ENCODE data around the gene RAP1B.

Gene RAP1B

DNA sequence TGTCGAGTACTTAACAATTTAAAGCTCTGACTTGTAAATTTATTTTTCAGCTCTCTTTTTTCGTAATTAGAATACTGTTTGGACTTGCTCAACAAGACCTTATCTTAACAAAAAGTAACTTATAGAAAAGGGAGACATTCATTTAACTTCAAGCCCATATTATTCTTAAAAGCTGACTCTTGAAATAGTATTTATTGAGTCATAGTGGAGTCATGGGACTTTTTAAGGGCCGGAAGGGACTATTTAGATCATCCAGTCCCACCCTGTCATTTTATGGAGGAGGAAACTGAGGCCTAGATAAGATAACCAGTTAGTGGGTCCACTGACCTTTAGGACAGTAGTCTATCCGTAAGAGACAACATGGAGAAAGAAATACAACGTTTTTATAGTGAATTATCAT lies 1.5 kb downstream of the RAP1B start:
- DNase-seq: no peak

DNA sequence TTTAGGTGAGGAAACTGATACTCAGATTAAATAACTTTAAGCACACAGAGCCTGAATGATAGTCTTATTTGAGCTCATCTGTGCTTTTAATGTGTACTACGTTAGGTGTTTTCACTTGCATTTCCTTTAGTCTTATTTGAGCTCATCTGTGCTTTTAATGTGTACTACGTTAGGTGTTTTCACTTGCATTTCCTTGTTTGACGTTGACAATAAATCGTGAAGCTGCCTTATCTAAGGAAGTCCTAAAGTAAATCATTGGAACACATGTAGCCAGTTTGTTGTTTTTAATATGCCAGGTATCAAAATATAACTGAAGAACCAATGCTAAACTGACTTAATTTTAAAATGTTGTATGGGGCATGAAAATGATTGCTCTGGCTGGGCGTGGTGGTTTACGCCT lies 2.0 kb downstream of the RAP1B start:
- no peak for DNase-seq

DNA sequence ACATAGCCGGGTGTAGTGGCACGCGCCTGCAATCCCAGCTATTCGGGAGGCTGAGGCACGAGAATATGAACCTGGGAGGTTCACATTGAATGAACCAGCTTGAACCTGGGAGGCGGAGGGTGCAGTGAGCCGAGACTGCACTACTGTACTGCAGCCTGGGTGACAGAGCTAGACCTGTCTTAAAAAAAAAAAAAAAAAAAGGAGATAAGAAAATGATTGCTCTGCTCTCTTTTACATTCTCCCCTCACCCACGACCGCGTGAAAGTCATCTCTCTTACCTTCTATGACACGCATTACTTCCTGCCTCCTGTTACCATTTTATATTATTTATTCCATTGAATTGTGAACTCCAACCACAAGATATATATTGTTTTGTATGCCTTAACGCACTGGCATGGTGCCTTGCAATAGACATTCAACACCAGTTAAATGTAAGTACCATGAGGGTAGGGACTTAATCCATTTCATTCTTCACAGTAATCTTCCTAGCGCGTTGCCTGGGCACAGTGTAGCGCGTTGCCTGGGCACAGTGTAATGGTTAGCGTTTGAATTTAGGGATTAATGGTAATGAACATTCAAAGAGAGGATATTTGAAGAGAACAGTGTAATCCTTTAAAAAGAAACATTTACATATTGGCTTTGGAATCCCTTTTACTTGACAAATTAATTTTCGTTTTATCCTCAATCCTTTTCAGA lies 2.7 kb downstream of the RAP1B start:
- DNase-seq: no peak

DNA sequence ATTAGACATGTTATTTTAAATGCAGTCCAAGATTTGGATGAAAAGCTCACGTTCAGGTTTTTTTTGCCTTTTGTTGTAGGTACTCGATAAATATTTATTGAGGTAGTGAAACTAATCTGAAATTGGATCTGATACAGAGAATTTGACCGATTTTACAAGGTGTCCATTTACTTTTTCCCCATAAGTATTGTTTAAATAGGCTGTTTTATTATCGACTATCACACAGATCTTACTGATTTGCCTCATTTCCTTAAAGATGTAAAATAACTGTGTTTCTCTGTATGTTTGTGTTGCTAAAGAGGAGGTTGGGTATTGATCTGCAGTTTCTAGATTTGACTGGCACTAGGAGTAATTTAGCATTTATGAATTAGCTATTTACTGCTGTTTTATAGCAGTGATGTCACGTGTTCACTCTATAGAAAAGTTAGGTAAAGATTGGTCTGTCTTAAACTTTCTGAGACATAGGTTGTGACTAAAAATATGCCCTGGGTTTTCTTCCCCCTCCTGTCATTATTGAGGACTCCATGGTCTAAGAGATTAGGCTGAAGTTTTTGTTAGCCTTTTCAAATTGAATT lies 3.5 kb downstream of the RAP1B start:
- no peak for DNase-seq

DNA sequence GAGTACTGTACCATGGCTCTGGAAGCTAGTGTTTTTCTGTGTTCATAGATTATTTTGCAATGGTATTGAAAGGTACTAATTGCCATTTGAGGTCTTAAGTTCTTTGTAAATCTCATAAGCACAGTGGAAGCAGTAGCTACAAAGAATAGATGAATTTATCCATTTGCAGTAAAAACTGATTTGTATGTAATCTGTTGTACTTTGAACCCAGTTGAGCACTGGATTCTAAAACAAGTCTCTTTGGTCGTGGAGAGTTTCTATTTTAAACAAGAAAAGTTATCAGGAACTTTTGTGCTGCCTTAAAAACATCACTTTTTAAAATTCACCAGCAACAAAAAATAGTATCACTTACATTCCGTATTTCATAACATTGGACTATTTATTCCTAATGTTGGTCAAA lies 4.1 kb downstream of the RAP1B start:
- DNase-seq: no peak

DNA sequence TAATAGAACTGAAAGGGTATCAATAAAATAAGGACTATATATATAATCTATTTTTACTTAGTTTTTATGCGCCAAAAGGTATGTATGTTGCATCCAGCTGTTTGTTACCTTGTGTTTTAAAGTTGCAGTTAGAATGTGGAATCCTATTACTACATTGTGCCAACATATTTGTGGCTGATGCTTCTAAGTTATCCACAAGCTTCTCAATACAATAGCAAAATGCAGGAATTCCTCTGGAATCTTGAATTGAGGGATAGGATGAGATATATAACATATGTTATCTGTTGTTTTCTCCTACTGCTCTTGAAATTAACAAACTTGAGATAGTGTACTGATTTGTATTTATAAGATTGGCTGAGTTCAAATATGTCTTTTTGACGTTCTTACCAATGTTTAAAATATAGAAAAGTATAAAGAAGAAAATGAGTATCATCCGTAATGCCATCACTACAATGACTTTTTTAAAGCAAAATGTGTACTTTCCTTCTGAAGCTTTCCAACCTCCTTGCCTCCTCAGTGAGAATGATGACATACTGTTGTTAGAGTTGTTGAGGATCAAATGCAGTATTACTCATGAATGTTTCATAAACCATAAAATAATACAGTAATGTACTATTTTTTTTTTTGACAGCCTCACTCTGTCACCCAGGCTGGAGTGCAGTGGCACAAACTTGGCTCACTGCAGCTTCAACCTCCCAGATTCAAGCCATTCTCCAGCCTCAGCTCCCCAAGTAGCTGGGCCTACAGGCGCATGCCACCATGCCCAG lies 6.6 kb downstream of the RAP1B start:
- no peak for DNase-seq

DNA sequence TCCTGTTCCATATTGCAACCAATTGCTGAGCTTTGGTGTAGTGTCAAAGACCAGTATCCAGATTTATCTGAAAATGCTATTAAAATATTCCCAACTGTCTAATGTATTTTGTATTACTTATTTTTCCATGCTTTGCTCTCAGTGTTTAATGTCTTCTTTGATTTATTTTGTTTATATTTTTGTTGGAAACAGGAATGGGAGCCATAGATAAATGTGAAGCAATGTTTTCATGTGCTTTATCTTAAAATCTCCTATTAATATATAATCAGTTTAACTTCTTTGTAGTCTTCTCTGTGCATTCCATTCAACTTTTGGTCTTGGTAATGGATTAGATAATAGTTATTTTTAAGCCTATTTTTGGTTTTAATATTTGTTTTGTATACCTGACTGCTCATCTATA lies 8.8 kb downstream of the RAP1B start:
- no peak for DNase-seq

DNA sequence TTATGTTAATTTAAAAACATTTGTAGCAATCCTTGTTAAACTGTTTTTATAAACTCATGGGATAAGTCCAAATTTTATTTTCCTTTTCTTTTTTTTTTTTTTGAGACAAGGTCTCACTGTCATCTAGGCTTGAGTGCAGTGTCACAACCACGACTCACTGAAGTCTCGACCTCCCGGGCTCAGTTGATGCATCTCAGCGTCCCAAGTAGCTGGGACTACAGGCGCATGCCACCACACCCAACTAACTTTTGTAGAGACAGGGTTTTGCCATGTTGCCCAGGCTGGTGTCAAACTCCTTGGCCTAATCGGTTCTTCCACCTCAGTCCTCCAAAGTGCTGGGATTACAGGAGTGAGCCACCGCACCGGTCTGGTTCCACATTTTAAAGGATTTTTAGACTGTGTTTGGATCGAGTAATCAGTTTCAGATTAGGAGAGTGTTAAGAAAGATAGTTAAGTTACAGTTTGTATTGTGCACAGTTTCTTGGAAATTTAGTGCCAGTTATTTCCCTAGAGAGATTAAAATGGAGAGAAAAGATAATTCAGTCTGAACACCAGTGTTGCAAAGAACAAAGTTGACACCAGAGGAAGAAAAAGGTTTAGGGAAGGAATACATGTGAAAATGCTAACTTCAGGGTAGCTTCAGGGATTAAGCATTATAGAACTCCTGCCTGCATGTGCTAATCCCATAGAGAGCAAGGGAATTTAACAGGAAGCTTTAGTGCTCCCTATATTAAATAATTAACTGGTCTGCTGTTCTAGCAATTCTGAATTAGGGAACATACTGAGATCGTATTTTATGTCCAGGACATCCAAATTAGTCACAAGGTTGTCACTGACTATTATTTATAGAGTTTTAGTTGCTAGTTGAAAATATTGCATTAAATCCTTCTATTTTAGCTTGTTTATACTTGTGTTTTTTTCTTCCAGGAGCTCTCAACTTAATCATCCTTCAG lies 10.1 kb downstream of the RAP1B start:
- no peak for DNase-seq

DNA sequence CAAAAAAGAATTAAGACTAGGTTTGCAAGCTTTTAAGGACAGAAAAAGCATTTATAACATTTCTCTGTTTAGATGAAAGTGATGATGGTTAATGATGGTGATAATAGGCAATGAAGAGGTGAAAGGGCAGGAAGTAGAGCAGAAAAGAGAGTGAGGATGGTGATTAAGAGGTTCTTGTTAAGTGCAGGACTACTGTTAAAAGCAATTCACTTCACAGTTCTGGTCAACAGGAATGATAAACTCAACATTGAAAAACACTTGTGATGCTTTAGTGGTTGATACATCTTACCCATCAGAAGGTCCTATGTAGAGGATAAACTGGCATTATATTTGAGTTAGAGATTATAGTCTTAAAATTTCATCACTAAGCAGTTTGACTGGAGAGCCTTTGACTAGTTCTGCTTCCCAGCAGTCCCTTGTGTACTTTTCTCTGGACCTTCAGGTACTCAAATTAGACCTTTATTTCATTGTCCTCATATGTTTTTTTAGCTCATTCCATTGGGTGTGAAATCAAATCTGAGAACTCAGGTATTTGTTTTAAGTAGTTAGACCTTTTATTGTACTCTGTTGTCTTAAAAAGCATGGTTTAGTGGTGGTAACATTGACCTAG lies 10.9 kb downstream of the RAP1B start:
- no peak for DNase-seq

DNA sequence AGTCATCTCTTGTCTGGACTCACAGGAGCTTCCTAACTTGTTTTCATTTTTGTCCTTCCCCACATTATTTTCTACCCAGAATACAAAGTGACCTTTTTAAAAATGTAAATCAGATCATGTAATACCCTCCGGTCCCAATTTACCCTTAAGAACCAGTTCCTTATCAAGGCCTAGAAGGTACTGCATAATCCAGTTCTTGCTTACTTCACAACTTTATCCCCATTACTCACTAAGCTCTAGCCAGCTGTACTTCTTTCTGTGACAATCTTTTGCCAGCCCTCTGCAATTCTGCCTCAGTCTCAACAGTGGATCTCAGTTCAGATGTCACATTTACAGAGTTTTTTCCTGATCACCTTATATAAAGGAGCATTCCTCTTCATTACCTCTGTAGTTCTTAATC lies 11.6 kb downstream of the RAP1B start:
- DNase-seq: no peak

DNA sequence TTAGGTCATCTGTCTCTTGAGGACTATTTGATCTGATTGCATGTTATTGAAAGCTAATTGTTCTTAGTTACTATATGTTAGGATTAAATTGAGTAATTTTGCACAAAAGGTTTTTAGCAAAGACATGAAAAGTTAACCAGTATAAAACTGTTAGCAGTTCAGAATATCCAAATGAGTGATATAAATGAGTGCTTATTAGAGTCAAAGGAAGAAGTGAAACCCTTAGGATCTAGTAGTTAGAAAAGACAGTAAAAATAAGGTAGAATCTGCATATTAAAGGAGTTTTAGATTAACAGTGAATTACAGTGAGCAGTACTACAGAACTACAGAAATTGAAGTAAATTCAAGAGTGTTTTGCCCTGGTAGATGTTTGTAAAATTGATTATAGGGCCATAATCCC lies 12.4 kb downstream of the RAP1B start:
- DNase-seq: no peak

DNA sequence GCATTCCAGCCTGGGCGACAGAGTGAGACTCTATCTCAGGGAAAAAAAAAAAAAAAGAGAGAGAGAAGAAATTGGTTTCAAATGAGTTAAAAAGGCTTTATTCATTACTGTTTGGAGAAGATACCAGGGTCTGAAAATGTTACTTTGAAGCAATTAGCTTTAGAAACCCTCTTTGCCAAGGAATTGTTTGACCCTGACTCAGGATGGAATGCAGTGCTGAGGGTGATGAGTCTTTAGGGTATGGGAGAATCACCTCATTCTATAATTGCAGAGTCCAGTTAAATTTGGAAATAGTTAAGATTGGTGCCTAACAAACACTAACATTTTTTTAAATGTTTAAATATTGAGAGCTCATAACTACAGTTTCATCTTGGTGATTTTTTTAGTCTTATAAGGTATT lies 13.3 kb downstream of the RAP1B start:
- DNase-seq: no peak

DNA sequence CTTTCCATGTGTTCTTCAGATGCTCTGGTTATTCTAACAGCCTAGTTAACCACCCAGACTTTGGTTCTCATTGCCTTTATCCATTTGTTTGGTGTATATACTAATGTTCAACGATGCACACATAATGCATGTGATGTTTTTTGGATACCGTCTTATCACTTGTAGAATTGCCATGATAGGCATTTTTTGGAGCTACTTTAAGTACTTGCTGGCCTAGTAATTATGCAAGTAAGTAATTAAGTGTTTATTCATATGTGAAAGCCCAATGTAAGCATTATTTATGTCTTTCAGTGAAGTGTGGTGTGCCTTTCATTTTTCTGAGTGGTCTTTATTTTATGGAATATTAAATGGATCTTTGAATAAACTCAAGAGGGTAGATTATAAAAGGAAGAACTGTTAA lies 14.2 kb downstream of the RAP1B start:
- DNase-seq: no peak

DNA sequence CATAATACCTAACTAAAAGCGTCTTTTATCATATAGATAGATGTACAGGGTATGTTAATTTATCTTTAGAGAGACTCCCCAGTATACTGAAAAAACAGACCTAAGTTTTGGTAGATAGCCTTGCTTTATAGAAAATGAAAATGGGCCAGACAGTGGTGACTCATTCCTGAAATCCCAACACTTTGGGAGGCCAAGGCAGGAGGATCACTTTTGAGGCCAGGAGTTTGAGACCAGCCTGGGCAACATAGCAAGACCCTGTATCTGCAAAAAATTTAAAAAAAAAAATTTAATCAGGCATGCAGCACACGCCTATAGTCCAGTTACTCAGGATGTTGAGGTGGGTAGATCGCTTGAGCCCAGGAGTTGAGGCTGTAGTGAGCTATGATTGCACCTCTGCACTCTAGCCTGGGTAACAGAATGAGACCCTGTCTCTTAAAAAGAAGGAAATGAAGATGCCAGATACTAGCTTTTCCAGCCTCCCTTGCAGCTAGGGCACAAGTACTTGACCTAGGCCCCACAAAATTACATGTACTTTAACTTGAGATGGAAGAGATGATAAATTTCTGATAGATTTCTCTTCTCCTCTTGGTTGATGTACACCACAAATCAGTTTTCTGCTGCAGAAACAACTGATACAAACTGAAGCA lies 17.1 kb downstream of the RAP1B start:
- DNase-seq: no peak

DNA sequence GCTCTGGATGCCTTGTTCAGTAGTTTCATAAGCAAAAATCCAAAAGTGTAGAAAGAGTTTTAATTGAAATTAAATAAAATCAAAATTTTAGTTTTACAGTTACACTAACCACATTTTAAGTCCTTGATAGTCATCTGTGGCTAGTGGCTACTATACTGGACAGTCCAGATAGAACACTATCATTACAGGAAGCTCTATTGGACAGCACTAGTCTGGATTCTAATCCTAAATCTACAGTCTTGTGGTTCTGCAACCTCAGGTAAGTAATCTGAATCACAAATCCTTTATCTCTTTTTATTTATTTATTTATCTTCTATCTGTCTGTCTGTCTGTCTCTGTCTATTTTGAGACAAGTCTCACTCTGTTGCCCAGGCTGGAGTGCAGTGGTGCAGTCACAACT lies 18.0 kb downstream of the RAP1B start:
- DNase-seq: no peak

DNA sequence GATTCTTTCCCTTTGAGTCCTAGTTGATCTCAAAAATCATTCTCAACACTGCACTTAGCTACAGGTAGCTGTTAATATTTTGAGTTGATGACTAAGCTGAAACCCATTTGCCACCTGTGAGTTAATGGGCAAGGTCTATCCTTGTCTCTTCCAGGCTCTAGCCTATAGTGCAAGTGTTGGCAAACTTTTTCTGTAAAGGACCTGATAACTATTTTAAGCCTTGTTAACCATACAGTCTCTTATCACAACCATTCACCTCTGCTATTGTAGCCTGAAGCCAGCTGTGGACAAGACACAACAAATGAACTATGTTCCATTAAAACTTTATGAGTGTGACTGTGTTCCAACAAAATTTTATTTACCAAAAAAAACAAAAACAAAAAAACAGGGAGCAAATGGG lies 19.4 kb downstream of the RAP1B start:
- no peak for DNase-seq

DNA sequence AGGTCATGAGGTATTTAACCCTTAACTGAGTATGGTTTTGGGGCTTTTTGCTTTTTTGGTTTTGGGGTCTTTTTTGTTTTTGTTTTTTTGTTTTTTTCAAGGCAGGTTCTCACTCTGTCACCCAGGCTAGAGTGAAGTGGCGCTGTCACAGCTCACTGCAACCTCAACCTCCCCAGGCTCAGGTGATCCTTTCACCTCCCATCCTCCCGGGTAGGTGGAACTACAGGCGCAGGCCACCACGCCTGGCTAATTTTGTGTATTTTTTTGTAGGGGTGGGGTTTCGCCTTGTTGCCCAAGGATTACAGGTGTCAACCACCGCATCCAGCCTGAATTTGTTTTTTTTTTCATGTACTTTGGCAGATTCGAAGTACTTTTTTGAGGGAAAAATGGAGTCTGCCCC lies 19.9 kb downstream of the RAP1B start:
- DNase-seq: no peak

DNA sequence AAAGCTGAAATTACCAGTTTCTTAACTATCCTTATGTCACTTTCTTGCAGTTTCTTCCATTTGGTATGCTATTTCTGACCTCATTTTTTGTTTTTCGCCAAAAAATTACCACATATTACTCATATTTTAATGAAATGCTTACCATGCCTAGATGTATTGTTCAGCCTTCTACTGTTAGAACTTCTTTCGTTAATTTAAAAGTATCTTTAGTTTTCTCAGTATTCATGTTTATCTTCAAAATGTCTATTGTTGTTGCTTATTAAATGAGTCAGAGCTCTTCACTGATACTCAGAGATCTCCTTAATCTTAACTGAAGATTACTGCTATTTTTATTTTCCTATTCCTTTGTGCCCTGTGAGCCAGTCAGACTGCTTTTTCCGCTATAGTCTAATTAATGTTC lies 20.5 kb downstream of the RAP1B start:
- no peak for DNase-seq

DNA sequence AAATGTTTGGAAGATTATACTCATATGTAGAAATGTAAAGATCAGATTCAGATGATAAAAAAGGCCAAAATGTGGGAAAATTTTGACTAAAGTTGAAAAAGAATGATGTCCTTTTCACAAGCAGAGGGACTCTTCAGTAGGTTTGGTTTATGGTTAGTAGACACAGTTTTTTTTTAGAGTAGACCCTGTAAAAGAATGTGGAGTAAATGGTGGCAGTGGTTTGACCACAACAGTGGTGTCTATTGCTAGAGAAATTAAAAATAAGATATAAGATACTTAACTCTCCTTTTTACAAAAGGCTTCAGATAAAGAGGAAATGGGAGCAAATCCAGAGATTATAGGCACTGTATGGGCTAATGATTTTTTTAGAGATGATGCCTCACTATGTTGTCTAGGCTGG lies 21.8 kb downstream of the RAP1B start:
- no peak for DNase-seq

DNA sequence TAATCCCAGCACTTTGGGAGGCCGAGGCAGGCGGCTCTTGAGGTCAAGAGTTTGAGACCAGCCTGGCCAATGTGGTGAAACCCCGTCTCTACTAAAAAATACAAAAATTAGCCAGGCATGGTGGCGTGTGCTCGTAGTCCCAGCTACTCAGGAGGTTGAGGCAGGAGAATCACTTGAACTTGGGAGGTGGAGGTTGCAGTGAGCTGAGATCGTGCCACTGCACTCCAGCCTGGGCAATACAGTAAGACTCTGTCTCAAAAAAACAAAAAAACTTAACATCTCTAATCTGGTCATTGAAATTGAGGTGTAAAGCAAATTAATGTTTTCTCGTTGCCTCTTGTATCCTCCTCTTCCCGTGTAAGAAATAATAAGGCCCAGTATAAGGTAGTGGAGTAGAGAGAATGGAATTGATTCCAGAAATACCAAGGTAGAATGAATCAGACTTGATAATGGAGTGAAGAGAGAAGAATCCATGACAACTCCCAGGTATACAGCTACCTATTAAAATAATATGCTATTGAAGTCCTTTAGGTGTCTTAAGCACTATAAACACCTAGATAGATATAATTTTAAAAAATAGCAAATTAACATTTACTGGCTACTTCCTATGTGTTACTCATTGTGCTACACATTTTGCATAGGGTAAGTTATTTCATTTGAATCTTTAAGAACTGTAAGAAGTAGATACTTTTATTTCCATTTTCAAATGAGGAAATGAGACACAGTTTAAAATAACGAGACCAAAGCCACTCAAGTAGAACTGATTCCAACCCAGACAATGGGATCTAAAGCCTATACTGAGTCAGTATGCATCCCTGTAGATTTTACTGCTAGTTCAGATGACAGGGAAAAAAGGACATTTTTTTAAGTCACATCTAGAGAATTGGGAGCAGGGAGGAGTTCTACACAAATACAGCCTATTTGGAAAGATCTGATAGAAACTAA lies 23.2 kb downstream of the RAP1B start:
- no peak for DNase-seq

DNA sequence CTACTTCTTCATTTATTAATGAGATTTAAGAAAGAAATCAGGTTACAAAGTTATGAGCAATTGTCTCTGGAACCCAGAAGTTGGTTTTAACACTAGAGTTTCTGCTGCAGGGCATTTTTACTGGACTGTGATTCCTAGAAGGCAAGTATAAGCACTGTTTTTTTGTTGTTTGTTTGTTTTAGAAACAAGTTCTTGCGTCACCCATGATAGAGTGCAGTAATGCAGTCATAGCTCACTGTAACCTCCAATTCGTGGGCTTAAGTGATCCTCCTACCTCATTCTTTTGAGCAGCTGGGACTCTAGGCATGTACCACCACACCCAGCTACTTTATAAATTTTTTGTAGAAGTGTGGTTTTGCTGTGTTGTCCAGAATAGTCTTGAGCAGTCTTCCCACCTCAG lies 25.6 kb downstream of the RAP1B start:
- DNase-seq: no peak
